ENCODE data around the gene SEC24C. TPM values are rescaled to one million over a fixed set of nuclear protein-coding genes. Genes with fewer than 3 reads are reported as not detected.
"Not testable (repeated sequence)": the region's sequence is repeated elsewhere in the genome, so short reads cannot be mapped to it uniquely, and the experiment has no call there.

SEC24C gene
- total and polyA plus RNA-seq, 2 experiments from 2014 or later, result 46.8 to 59.4 TPM

DNA sequence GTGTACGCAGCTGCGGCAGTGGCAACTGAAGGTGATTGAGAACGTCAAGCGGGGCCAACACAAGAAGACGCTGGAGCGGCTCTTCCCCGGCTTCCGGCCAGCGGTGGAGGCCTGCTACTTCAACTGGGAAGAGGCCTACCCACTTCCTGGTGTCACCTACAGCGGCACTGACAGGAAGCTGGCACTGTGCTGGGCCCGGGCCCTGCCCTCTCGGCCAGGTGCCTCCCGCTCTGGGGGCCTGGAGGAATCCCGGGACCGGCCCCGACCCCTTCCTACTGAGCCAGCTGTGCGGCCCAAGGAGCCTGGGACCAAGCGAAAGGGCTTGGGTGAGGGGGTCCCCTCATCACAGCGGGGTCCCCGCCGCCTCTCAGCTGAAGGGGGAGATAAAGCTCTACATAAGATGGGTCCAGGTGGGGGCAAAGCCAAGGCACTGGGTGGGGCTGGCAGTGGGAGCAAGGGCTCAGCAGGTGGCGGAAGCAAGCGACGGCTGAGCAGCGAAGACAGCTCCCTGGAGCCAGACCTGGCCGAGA is 47.8 kb downstream of the SEC24C start:
- Histone ChIP-seq H3K4me2 (no peak overlapping the region), H3K36me3 (replicated peaks; ENCODE audit: insufficient read depth, low read depth) (no peaks in the 10 kb centered on the region), H2AFZ (no peak overlapping the region), H3K9me2 (replicated peaks; ENCODE audit: insufficient read depth) (no peaks in the 10 kb centered on the region), H3K79me2 (peaks cover 24% of the 10 kb centered on the region), H3K4me1 (ENCODE audit: insufficient read depth) (peaks cover 11% of the 10 kb centered on the region), H3K4me3 (no peak overlapping the region), H4K20me1 (ENCODE audit: insufficient read depth, poor library complexity, severe bottlenecking) (peaks cover 27% of the 10 kb centered on the region), H3K27me3 (no peaks in the 10 kb centered on the region), H3K27ac (no peak overlapping the region), H3K9me3 (ENCODE audit: low read depth) (no peaks in the 10 kb centered on the region)
- no peak for DNase-seq (ENCODE audit: low spot score)
- WGBS (ENCODE audit: low lambda C conversion rate, missing lambda C conversion rate), result 95% methylated on average over 26 of the region's 26 CpGs
- TF ChIP-seq EZH2phosphoT487 (IDR thresholded peaks at IDR 0.05; ENCODE audit: low read depth, severe bottlenecking, unreplicated experiment), result no peak

- Histone ChIP-seq H2AFZ (no peak overlapping the region), H3K9me2 (replicated peaks; ENCODE audit: insufficient read depth) (no peaks in the 10 kb centered on the region), H3K4me3 (no peak overlapping the region), H3K4me2 (no peak overlapping the region), H3K9me3 (ENCODE audit: low read depth) (no peaks in the 10 kb centered on the region), H3K36me3 (replicated peaks; ENCODE audit: insufficient read depth, low read depth) (no peaks in the 10 kb centered on the region), H4K20me1 (ENCODE audit: insufficient read depth, poor library complexity, severe bottlenecking) (peaks cover 12% of the 10 kb centered on the region), H3K79me2 (peaks cover 8% of the 10 kb centered on the region), H3K27ac (no peak overlapping the region), H3K4me1 (ENCODE audit: insufficient read depth) (no peaks in the 10 kb centered on the region), H3K27me3 (no peaks in the 10 kb centered on the region)
- DNase-seq (ENCODE audit: low spot score), result no peak
- no peak for TF ChIP-seq CTCF (IDR thresholded peaks at IDR 0.05; ENCODE audit: poor library complexity)
- TF ChIP-seq EZH2phosphoT487 (IDR thresholded peaks at IDR 0.05; ENCODE audit: low read depth, severe bottlenecking, unreplicated experiment), result no peak
- no peak for TF ChIP-seq EZH2 (IDR thresholded peaks at IDR 0.05; ENCODE audit: borderline replicate concordance)
- 98% methylated on average over 5 of the region's 5 CpGs for WGBS (ENCODE audit: low lambda C conversion rate, missing lambda C conversion rate)
Measured at GRCh38 chr10:73793456-73793855, 49.3 kb downstream of the SEC24C start.

- H3K27ac ChIP-seq; H3K9me2 ChIP-seq (replicated peaks; ENCODE audit: insufficient read depth); H3K36me3 ChIP-seq (replicated peaks; ENCODE audit: insufficient read depth, low read depth); H3K9me3 ChIP-seq (ENCODE audit: low read depth); H3K4me2 ChIP-seq; H4K20me1 ChIP-seq (ENCODE audit: insufficient read depth, poor library complexity, severe bottlenecking); H3K79me2 ChIP-seq; H3K4me1 ChIP-seq (ENCODE audit: insufficient read depth); H2AFZ ChIP-seq; H3K4me3 ChIP-seq; DNase-seq (ENCODE audit: low spot score); H3K27me3 ChIP-seq: not testable (repeated sequence)
- 96% methylated on average over 10 of the region's 10 CpGs for WGBS (ENCODE audit: low lambda C conversion rate, missing lambda C conversion rate)
Measured at GRCh38 chr10:73795491-73795890, 51.3 kb downstream of the SEC24C start.

DNA sequence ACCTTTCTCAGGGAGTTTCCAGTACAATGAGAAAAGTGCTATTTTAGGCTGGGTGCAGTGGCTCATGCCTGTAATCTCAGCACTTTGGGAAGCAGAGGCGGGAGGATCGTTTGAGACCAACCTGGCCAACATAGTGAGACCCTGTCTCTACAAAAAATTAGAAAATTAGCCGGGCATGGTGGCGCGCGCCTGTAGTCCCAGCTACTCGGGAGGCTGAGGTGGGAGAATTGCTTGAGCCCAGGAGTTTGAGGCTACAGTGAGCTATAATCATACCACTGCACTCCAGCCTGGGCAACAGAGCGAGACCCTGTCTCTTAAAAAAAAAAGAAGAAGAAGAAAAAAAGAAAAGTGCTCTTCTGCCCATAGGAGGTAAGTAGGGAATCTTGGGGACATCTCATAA is 51.9 kb downstream of the SEC24C start:
- H3K36me3 ChIP-seq (replicated peaks; ENCODE audit: insufficient read depth, low read depth), result not testable (repeated sequence)

DNA sequence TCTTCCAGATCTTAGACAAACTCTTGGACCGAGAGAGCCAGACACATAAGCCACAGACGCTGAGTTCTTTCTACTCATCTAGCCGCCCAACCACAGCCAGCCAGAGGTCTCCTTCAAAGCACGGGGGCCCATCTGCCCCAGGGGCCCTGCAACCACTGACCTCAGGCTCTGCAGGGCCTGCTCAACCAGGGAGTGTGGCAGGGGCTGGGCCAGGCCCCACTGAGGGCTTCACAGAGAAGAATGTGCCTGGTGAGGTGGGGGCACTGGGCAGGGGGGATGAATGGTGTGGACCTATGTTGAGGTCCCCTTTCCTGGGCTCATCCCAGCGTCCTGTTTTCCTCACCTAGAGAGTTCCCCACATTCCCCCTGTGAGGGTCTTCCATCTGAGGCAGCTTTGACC is 52.6 kb downstream of the SEC24C start:
- Histone ChIP-seq H3K9me2 (replicated peaks; ENCODE audit: insufficient read depth) (no peaks in the 10 kb centered on the region), H3K27ac (no peak overlapping the region), H3K36me3 (replicated peaks; ENCODE audit: insufficient read depth, low read depth) (no peaks in the 10 kb centered on the region), H3K4me3 (no peak overlapping the region), H2AFZ (no peak overlapping the region), H3K79me2 (no peaks in the 10 kb centered on the region), H3K9me3 (ENCODE audit: low read depth) (no peaks in the 10 kb centered on the region), H4K20me1 (ENCODE audit: insufficient read depth, poor library complexity, severe bottlenecking) (no peaks in the 10 kb centered on the region), H3K4me2 (no peak overlapping the region), H3K27me3 (no peaks in the 10 kb centered on the region), H3K4me1 (ENCODE audit: insufficient read depth) (no peaks in the 10 kb centered on the region)
- 93% methylated on average over 5 of the region's 5 CpGs for whole genome bisulfite sequencing (ENCODE audit: low lambda C conversion rate, missing lambda C conversion rate)
- no peak for DNase-seq (ENCODE audit: low spot score)
- TF ChIP-seq CTCF (IDR thresholded peaks at IDR 0.05; ENCODE audit: poor library complexity), result no peak
- no peak for TF ChIP-seq EZH2 (IDR thresholded peaks at IDR 0.05; ENCODE audit: borderline replicate concordance)
- no peak for TF ChIP-seq EZH2phosphoT487 (IDR thresholded peaks at IDR 0.05; ENCODE audit: low read depth, severe bottlenecking, unreplicated experiment)

More for the DNA sequence above, 51.9 kb downstream of the SEC24C start:
- not testable (repeated sequence) for H3K9me2 ChIP-seq (replicated peaks; ENCODE audit: insufficient read depth); H3K27ac ChIP-seq; DNase-seq (ENCODE audit: low spot score); H2AFZ ChIP-seq; H3K9me3 ChIP-seq (ENCODE audit: low read depth); H3K4me3 ChIP-seq; H4K20me1 ChIP-seq (ENCODE audit: insufficient read depth, poor library complexity, severe bottlenecking); H3K4me2 ChIP-seq; H3K79me2 ChIP-seq; H3K27me3 ChIP-seq; H3K4me1 ChIP-seq (ENCODE audit: insufficient read depth)
- 100% methylated on average over 8 of the region's 8 CpGs for WGBS (ENCODE audit: low lambda C conversion rate, missing lambda C conversion rate)
